Panc1 (cell line): Measurements from ENCODE around the gene MS4A6E. TPM values are rescaled to one million over a fixed set of nuclear protein-coding genes. Genes with fewer than 3 reads are reported as not detected.

ENCODE experiments used
- ATAC-seq: fragments of 200-7000 bp; cut with Tn5 transposase; 2 replicates; pipeline ENCODE4 v1.9.1; 2020; ENCODE audit warnings: mild to moderate bottlenecking, moderate library complexity
- BruUV-seq: library from RNA; stranded (reverse); fragments of 400-500 nt; replicated peaks from 2 replicates; lab custom pipeline; 2021; lab: Mats Ljungman, UMichigan
- CTCF ChIA-PET: fragments of 300-600 bp; sonication (Branson Sonifier 250); formaldehyde crosslinking; loops from one replicate; lab custom pipeline; 2022; ENCODE audit warnings: antibody characterized with exemption; lab: Charles Lee
- POLR2A ChIA-PET: fragments of 300-600 bp; sonication (Branson Sonifier 250); formaldehyde crosslinking; loops from one replicate; lab custom pipeline; 2022; ENCODE audit warnings: antibody characterized with exemption; lab: Charles Lee
- DNase-seq: peaks from one replicate; pipeline ENCODE4 v3.0.0-alpha.2; 2010; ENCODE audit warnings: low read depth, low spot score
- H3K27ac ChIP-seq: 2 replicates; pipeline ENCODE4 v1.5.1; 2011; ENCODE audit warnings: mild to moderate bottlenecking, low read length, inconsistent platforms
- H3K27me3 ChIP-seq: fragments of 200-500 bp; sonication (Bioruptor generic); 2 replicates; pipeline ENCODE4 v1.6.0; 2014; ENCODE audit warnings: low read length, inconsistent platforms; ENCODE audit not compliant: control insufficient read depth, insufficient read depth
- H3K36me3 ChIP-seq: fragments of 200-500 bp; sonication (Bioruptor generic); 2 replicates; pipeline ENCODE4 v1.5.1; 2014; ENCODE audit warnings: inconsistent platforms, mild to moderate bottlenecking, low read length, moderate library complexity; ENCODE audit not compliant: control insufficient read depth, insufficient read depth
- H3K4me1 ChIP-seq: 2 replicates; pipeline ENCODE4 v1.5.1; 2011; ENCODE audit warnings: inconsistent platforms, mild to moderate bottlenecking, low read length, moderate library complexity; ENCODE audit not compliant: control insufficient read depth, insufficient read depth
- H3K4me3 ChIP-seq, 2 experiments: 2 replicates each; pipeline ENCODE4 v1.5.1; 2011 to 2012; ENCODE audit warnings: low read depth in 2 of 2, low read length in 2 of 2, mild to moderate bottlenecking in 2 of 2, inconsistent platforms in 1 of 2, moderate library complexity in 1 of 2
- H3K9me3 ChIP-seq: fragments of 200-500 bp; sonication (Bioruptor generic); 2 replicates; pipeline ENCODE4 v1.5.1; 2014; ENCODE audit warnings: low read depth, mild to moderate bottlenecking, inconsistent platforms, low read length, moderate library complexity; ENCODE audit not compliant: control insufficient read depth, insufficient read depth
- POLR2AphosphoS5 ChIP-seq: IDR thresholded peaks from 2 replicates; pipeline ENCODE4 v1.6.1; 2012; ENCODE audit warnings: mild to moderate bottlenecking, low read depth, low read length, moderate library complexity
- SIN3A ChIP-seq: IDR thresholded peaks from 2 replicates; pipeline ENCODE4 v1.6.1; 2012; ENCODE audit warnings: low read depth, mild to moderate bottlenecking, low read length, moderate library complexity, borderline replicate concordance; ENCODE audit not compliant: insufficient read depth
- TCF7L2 ChIP-seq: IDR thresholded peaks from 2 replicates; pipeline ENCODE4 v1.6.1; 2011; ENCODE audit warnings: mild to moderate bottlenecking, low read depth, low read length, inconsistent platforms
- in situ Hi-C: cut with HindIII; loops from 2 replicates; pipeline ENCODE4 v1.10.0; 2016; ENCODE audit warnings: low sequenced_read_pairs, low pct_unique_long_range_greater_than_20kb
- intact Hi-C: fragments of 100-400 bp; cut with micrococcal nuclease; formaldehyde crosslinking; loops from one replicate; pipeline ENCODE4 v1.10.0; 2022; ENCODE audit not compliant: unreplicated experiment
- total RNA-seq: library from RNA; stranded (reverse); gene quantifications from one replicate; pipeline ENCODE4 v1.2.1, GENCODE V29; 2021; ENCODE audit not compliant: unreplicated experiment
- TF ChIP-seq, protein P1 (sequence below), 2 experiments: IDR thresholded peaks; 2 replicates each; pipeline ENCODE4 v1.6.1; 2011 to 2012; ENCODE audit warnings: low read depth in 2 of 2, control low read depth in 1 of 2, low read length in 1 of 2, mild to moderate bottlenecking in 1 of 2, moderate library complexity in 1 of 2; ENCODE audit not compliant: insufficient read depth in 1 of 2
- TF ChIP-seq, protein P2 (sequence below): fragments of 450-650 bp; IDR thresholded peaks from 2 replicates; pipeline ENCODE4 v1.5.1; 2017; ENCODE audit warnings: mild to moderate bottlenecking

Gene MS4A6E
- total RNA-seq, 1 experiment from 2014 or later = not detected

DNA sequence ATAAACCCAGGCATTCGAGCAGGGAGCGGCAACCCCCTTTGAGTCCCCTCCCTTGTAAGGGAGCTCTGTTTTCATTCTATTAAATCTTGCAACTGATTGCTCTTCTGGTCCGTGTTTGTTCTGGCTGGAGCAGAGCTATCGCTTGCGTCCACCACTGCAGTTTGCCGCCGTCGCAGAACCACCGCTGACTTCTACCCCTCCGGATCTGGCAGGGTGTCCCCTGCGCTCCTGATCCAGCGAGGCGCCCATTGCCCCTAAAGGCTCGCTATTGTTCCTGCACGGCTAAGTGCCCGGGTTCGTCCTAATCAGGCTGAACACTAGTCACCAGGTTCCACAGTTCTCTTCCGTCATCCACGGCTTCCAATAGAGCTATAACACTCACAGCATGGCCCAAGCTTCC is 40.8 kb downstream of the MS4A6E start:
- H3K9me3 ChIP-seq = no peaks in the 10 kb centered on the region
- H3K27me3 ChIP-seq = no peaks in the 10 kb centered on the region
- no peaks in the 10 kb centered on the region for H3K36me3 ChIP-seq
- TF ChIP-seq TCF7L2 = no peak
- TF ChIP-seq, protein P1, sequence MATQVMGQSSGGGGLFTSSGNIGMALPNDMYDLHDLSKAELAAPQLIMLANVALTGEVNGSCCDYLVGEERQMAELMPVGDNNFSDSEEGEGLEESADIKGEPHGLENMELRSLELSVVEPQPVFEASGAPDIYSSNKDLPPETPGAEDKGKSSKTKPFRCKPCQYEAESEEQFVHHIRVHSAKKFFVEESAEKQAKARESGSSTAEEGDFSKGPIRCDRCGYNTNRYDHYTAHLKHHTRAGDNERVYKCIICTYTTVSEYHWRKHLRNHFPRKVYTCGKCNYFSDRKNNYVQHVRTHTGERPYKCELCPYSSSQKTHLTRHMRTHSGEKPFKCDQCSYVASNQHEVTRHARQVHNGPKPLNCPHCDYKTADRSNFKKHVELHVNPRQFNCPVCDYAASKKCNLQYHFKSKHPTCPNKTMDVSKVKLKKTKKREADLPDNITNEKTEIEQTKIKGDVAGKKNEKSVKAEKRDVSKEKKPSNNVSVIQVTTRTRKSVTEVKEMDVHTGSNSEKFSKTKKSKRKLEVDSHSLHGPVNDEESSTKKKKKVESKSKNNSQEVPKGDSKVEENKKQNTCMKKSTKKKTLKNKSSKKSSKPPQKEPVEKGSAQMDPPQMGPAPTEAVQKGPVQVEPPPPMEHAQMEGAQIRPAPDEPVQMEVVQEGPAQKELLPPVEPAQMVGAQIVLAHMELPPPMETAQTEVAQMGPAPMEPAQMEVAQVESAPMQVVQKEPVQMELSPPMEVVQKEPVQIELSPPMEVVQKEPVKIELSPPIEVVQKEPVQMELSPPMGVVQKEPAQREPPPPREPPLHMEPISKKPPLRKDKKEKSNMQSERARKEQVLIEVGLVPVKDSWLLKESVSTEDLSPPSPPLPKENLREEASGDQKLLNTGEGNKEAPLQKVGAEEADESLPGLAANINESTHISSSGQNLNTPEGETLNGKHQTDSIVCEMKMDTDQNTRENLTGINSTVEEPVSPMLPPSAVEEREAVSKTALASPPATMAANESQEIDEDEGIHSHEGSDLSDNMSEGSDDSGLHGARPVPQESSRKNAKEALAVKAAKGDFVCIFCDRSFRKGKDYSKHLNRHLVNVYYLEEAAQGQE (IDR thresholded peaks at IDR 0.05; ENCODE audit: insufficient read depth in 1 of 2, low read depth in 2 of 2, low read length in 1 of 2) = no peak
- TF ChIP-seq, protein P2, sequence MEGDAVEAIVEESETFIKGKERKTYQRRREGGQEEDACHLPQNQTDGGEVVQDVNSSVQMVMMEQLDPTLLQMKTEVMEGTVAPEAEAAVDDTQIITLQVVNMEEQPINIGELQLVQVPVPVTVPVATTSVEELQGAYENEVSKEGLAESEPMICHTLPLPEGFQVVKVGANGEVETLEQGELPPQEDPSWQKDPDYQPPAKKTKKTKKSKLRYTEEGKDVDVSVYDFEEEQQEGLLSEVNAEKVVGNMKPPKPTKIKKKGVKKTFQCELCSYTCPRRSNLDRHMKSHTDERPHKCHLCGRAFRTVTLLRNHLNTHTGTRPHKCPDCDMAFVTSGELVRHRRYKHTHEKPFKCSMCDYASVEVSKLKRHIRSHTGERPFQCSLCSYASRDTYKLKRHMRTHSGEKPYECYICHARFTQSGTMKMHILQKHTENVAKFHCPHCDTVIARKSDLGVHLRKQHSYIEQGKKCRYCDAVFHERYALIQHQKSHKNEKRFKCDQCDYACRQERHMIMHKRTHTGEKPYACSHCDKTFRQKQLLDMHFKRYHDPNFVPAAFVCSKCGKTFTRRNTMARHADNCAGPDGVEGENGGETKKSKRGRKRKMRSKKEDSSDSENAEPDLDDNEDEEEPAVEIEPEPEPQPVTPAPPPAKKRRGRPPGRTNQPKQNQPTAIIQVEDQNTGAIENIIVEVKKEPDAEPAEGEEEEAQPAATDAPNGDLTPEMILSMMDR = no peak
- no peak for TF ChIP-seq POLR2AphosphoS5
- TF ChIP-seq SIN3A = no peak
- ChIA-PET POLR2A (no interaction called here), CTCF (no interaction called here)
- ATAC-seq (no peak), DNase-seq (no peak)
- BruUV-seq = no TSS peak
- peaks cover 29% of the 10 kb centered on the region for H3K4me1 ChIP-seq
- in situ Hi-C loops (no loop called here), intact Hi-C loops (no loop called here)
- H3K4me3 ChIP-seq = no peak overlapping the region
- 0 out of 2 replicates have a peak overlapping the region, but pooled peaks have one; percentile 48 for H3K27ac ChIP-seq

DNA sequence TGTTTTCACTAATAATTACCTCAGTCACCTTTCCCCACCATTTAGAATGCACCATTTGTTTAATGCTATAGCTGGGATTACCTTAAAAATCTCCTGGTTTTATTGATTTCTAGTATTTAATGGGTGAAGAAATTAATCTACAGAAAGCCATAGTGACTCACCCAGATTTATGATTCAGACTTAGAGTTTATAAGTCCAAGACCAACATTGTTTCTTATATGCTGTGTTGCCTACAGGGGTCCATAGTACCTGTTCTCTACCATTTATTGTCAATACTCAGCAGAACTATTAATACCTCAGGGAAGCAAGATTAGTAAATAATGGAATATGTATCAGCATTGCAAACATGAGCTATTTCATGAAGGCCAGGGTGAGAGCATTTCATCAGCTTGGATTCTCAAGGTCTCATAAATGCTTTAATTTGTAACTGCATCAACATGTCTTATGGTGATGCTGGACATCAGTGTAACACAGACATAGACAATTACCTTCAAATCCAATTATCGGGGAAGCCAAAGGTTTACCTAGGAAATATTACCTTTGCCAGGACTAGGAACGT is 43.3 kb downstream of the MS4A6E start:
- ATAC-seq (peak; percentile 64), DNase-seq (peak; percentile 72)
- in situ Hi-C loops = no loop called here
- H3K4me1 ChIP-seq = peaks cover 25% of the 10 kb centered on the region
- BruUV-seq = no TSS peak
- ChIA-PET POLR2A (no interaction called here), CTCF (interaction anchor here (1.0 kb wide), 1 partner anchor 117 kb away, joined by 4 read pairs; no protein-coding TSS in a partner anchor)
- no peaks in the 10 kb centered on the region for H3K9me3 ChIP-seq
- intact Hi-C loops = no loop called here
- TF ChIP-seq, protein P1 (IDR thresholded peaks at IDR 0.05; ENCODE audit: insufficient read depth in 1 of 2, low read depth in 2 of 2, low read length in 1 of 2) = no peak
- TF ChIP-seq, protein P2 = no peak
- TF ChIP-seq SIN3A (no peak), POLR2AphosphoS5 (no peak), TCF7L2 (no peak)
- no peaks in the 10 kb centered on the region for H3K36me3 ChIP-seq
- peak overlapping the region; percentile 86 for H3K27ac ChIP-seq
- no peaks in the 10 kb centered on the region for H3K27me3 ChIP-seq
- H3K4me3 ChIP-seq = peak overlapping the region in 1 of 2 experiments; percentile 7; a peak in 2 of 4 replicates
